GM19025 (cell line): ENCODE data around the gene OAT.
"Not testable (repeated sequence)": the region's sequence is repeated elsewhere in the genome, so short reads cannot be mapped to it uniquely, and the experiment has no call there.

Experiments
- ATAC-seq: cut with Tn5 transposase; IDR thresholded peaks from one replicate; pipeline ENCODE4 v1.9.1; 2021; ENCODE audit warnings: mild to moderate bottlenecking, low read depth, moderate library complexity; ENCODE audit not compliant: unreplicated experiment

The OAT gene

GRCh38 chr10:124380256-124380995, 38.3 kb downstream of the OAT start:
- no peak for ATAC-seq

GRCh38 chr10:124379609-124380193, 39.0 kb downstream of the OAT start:
- no peak for ATAC-seq

- ATAC-seq = no peak
Measured at GRCh38 chr10:124378881-124379471, 39.7 kb downstream of the OAT start.

- ATAC-seq = no peak
Measured at GRCh38 chr10:124378271-124378670, 40.5 kb downstream of the OAT start.

- ATAC-seq = no peak
Measured at GRCh38 chr10:124377101-124377500, 41.6 kb downstream of the OAT start.

- ATAC-seq = no peak
Measured at GRCh38 chr10:124376411-124376810, 42.3 kb downstream of the OAT start.

- no peak for ATAC-seq
Measured at GRCh38 chr10:124375691-124376090, 43.0 kb downstream of the OAT start.

- no peak for ATAC-seq
Measured at GRCh38 chr10:124375353-124375614, 43.4 kb downstream of the OAT start.

- ATAC-seq = no peak
Measured at GRCh38 chr10:124374535-124375352, 44.0 kb downstream of the OAT start.

- ATAC-seq = no peak
Measured at GRCh38 chr10:124372899-124373298, 45.8 kb downstream of the OAT start.

- no peak for ATAC-seq
Measured at GRCh38 chr10:124370426-124370825, 48.3 kb downstream of the OAT start.

- ATAC-seq = no peak
Measured at GRCh38 chr10:124369986-124370385, 48.7 kb downstream of the OAT start.

GRCh38 chr10:124369533-124369932, 49.2 kb downstream of the OAT start:
- not testable (repeated sequence) for ATAC-seq

- ATAC-seq = no peak
Measured at GRCh38 chr10:124369066-124369465, 49.7 kb downstream of the OAT start.

GRCh38 chr10:124367936-124368335, 50.8 kb downstream of the OAT start:
- no peak for ATAC-seq

- no peak for ATAC-seq
Measured at GRCh38 chr10:124367414-124367813, 51.3 kb downstream of the OAT start.

GRCh38 chr10:124366825-124367224, 51.9 kb downstream of the OAT start:
- no peak for ATAC-seq

- ATAC-seq = no peak
Measured at GRCh38 chr10:124366343-124366742, 52.4 kb downstream of the OAT start.

- ATAC-seq = no peak
Measured at GRCh38 chr10:124364674-124365073, 54.0 kb downstream of the OAT start.

- ATAC-seq = no peak
Measured at GRCh38 chr10:124362568-124362967, 56.2 kb downstream of the OAT start.

- ATAC-seq = no peak
Measured at GRCh38 chr10:124359336-124359832, 59.3 kb downstream of the OAT start.
